Prostate gland (tissue), 2 donors: Measurements from ENCODE around the gene TET2. TPM values are rescaled to one million over a fixed set of nuclear protein-coding genes. Genes with fewer than 3 reads are reported as not detected.
"Not testable (repeated sequence)": the region's sequence is repeated elsewhere in the genome, so short reads cannot be mapped to it uniquely, and the experiment has no call there.

Experiments used
- DNase-seq: peaks from one replicate; pipeline ENCODE4 v3.0.0-alpha.2; 2019; ENCODE audit warnings: low spot score
- H3K27ac ChIP-seq, 2 donors: fragments of 200-600 bp; sonication (generic); 2 replicates each; pipeline ENCODE4 v1.5.1; 2017 to 2019
- H3K27me3 ChIP-seq: fragments of 200-600 bp; sonication (generic); replicated peaks from 2 replicates; pipeline ENCODE4 v1.5.1; 2019; ENCODE audit not compliant: insufficient read depth
- H3K36me3 ChIP-seq, 2 donors: fragments of 200-600 bp; sonication (generic); 1 replicate in 1 of 2; 2 replicates in 1 of 2; pipeline versions ENCODE4 v1.5.1 to v1.8.1; 2017 to 2019
- H3K4me1 ChIP-seq: fragments of 200-600 bp; sonication (generic); replicated peaks from 2 replicates; pipeline ENCODE4 v1.5.1; 2019
- H3K4me3 ChIP-seq, 2 donors: fragments of 200-600 bp; sonication (generic); 2 replicates each; pipeline ENCODE4 v1.5.1; 2017 to 2019
- H3K9me3 ChIP-seq: fragments of 200-600 bp; sonication (generic); 2 replicates; pipeline ENCODE4 v1.5.1; 2017
- CTCF ChIP-seq, 4 experiments: fragments of 200-600 bp in 2 of 4; fragments of 450-650 bp in 2 of 4; sonication (generic) in 2 of 4; IDR thresholded peaks; 1 replicate in 3 of 4; 2 replicates in 1 of 4; pipeline ENCODE4 v1.5.1; 2016 to 2019; ENCODE audit warnings: antibody characterized with exemption in 4 of 4, mild to moderate bottlenecking in 2 of 4, moderate library complexity in 2 of 4
- POLR2A ChIP-seq: fragments of 450-650 bp; IDR thresholded peaks from one replicate; pipeline ENCODE4 v1.6.1; 2016; ENCODE audit warnings: antibody characterized with exemption, mild to moderate bottlenecking
- POLR2AphosphoS5 ChIP-seq: sonication (generic); formaldehyde crosslinking; IDR thresholded peaks from one replicate; pipeline ENCODE4 v1.6.1; 2017; ENCODE audit warnings: antibody characterized with exemption
- WGBS: methylation state at CpG from one replicate; pipeline ENCODE4 v1.1.5; 2018; 5-methylcytosine and 5-hydroxymethylcytosine counted together
- intact Hi-C: fragments of 100-400 bp; cut with DNase I; formaldehyde crosslinking; loops from one replicate; pipeline ENCODE4 v1.14.2; 2022
- total RNA-seq, 2 donors: library from RNA; depleted of rRNA; stranded (reverse); fragments of >200 nt; gene quantifications; one replicate each; pipeline ENCODE4 v1.1.0, GENCODE V29; 2016

The TET2 gene
- total RNA-seq, 2 donors from 2014 or later: 19.8 to 20.6 TPM

GRCh38 chr4:105291925-105292324 lies 145.2 kb downstream of the TET2 start:
- Histone ChIP-seq H3K36me3 (no peaks in the 10 kb centered on the region), H3K9me3 (no peaks in the 10 kb centered on the region), H3K27ac (no peak overlapping the region), H3K27me3 (no peaks in the 10 kb centered on the region), H3K4me1 (no peaks in the 10 kb centered on the region), H3K4me3 (no peak overlapping the region)
- TF ChIP-seq CTCF (IDR thresholded peaks at IDR 0.05) (no peak), POLR2AphosphoS5 (no peak), POLR2A (no peak)
- DNase-seq: no peak
- intact Hi-C loops: no loop called here
- 49% methylated on average over 3 of the region's 3 CpGs for WGBS

GRCh38 chr4:105293360-105293759 lies 146.7 kb downstream of the TET2 start:
- DNase-seq: no peak
- Histone ChIP-seq H3K36me3 (no peaks in the 10 kb centered on the region), H3K9me3 (no peaks in the 10 kb centered on the region), H3K27me3 (no peaks in the 10 kb centered on the region), H3K4me3 (no peak overlapping the region), H3K4me1 (no peaks in the 10 kb centered on the region), H3K27ac (no peak overlapping the region)
- intact Hi-C loops: no loop called here
- TF ChIP-seq CTCF (IDR thresholded peaks at IDR 0.05) (no peak), POLR2AphosphoS5 (no peak), POLR2A (no peak)

- H3K4me1 ChIP-seq: no peaks in the 10 kb centered on the region
- no peak overlapping the region for H3K4me3 ChIP-seq
- H3K36me3 ChIP-seq: no peaks in the 10 kb centered on the region
- 85% methylated on average over 6 of the region's 6 CpGs for WGBS
- no peaks in the 10 kb centered on the region for H3K27me3 ChIP-seq
- no peaks in the 10 kb centered on the region for H3K9me3 ChIP-seq
- intact Hi-C loops: no loop called here
- no peak for DNase-seq
- no peak overlapping the region for H3K27ac ChIP-seq
- TF ChIP-seq POLR2AphosphoS5 (no peak), CTCF (IDR thresholded peaks at IDR 0.05) (no peak), POLR2A (no peak)
Observed at GRCh38 chr4:105296672-105297071, 150.0 kb downstream of the TET2 start.

- intact Hi-C loops, H3K27me3 ChIP-seq, H3K27ac ChIP-seq, H3K36me3 ChIP-seq, DNase-seq, H3K4me3 ChIP-seq, H3K9me3 ChIP-seq, H3K4me1 ChIP-seq: not testable (repeated sequence)
- WGBS: 100% methylated on average over 1 of the region's 1 CpG
Observed at GRCh38 chr4:105299027-105299426, 152.4 kb downstream of the TET2 start.

DNA sequence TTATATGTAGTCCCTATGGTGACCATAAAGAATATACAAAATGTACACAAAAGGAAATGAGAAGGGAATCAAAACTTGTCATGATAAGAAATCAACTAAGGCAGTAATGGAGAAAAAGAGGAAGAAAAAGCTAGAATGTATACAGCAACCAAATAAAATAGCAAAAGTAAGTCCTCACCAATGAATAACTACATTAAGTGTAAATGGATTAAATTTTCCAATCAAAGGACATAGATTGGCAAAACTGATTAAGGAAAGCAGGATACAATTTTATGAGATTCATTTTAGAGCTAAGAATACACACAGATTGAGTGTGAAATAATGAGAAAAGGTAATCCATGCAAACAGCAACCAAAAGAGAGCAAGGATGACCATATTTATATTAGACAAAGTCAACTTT lies 157.4 kb downstream of the TET2 start:
- intact Hi-C loops: no loop called here
- Histone ChIP-seq H3K4me3 (no peak overlapping the region), H3K27ac (no peak overlapping the region), H3K9me3 (no peaks in the 10 kb centered on the region), H3K4me1 (no peaks in the 10 kb centered on the region), H3K36me3 (no peaks in the 10 kb centered on the region), H3K27me3 (no peaks in the 10 kb centered on the region)
- no peak for DNase-seq
- TF ChIP-seq POLR2A (no peak), POLR2AphosphoS5 (no peak), CTCF (IDR thresholded peaks at IDR 0.05) (no peak)
